GM12878 (cell line): ENCODE measurements around the gene MTM1. TPM values are rescaled to one million over a fixed set of nuclear protein-coding genes. Genes with fewer than 3 reads are reported as not detected.

ENCODE experiments used
- ATAC-seq: fragments of 200-7000 bp; cut with Tn5 transposase; 3 replicates; pipeline ENCODE4 v1.9.1; 2020; ENCODE audit warnings: mild to moderate bottlenecking, moderate library complexity
- BruUV-seq: library from RNA; stranded (reverse); fragments of 400-500 nt; replicated peaks from 2 replicates; lab custom pipeline; 2021; lab: Mats Ljungman, UMichigan
- CTCF ChIA-PET: fragments of 300-600 bp; sonication (Branson Sonifier 250); formaldehyde crosslinking; extraction: SDS; loops from one replicate; lab custom pipeline; 2021; ENCODE audit warnings: inconsistent platforms; lab: Yijun Ruan, JAX
- POLR2A ChIA-PET: fragments of 350-600 bp; formaldehyde crosslinking; extraction: SDS; loops from one replicate; lab custom pipeline; 2021; ENCODE audit warnings: inconsistent platforms; lab: Charles Lee
- RAD21 ChIA-PET: fragments of 300-600 bp; sonication (Branson Sonifier 250); formaldehyde crosslinking; loops from one replicate; lab custom pipeline; 2023; ENCODE audit warnings: antibody characterized with exemption; ENCODE audit not compliant: unreplicated experiment; lab: Charles Lee
- SMC1A ChIA-PET: fragments of 300-600 bp; sonication (Branson Sonifier 250); formaldehyde crosslinking; loops from one replicate; lab custom pipeline; 2023; ENCODE audit not compliant: unreplicated experiment, uncharacterized antibody; lab: Charles Lee
- DNase-seq: peaks from one replicate; pipeline ENCODE4 v3.0.0-alpha.2; 2011; ENCODE audit warnings: low read depth, low spot score
- FAIRE-seq: peaks from 3 replicates; lab custom pipeline; 2011; peaks lifted over from hg19 to GRCh38; lab: Jason Lieb, UNC
- H2AFZ ChIP-seq: 2 replicates; pipeline ENCODE4 v1.6.0; 2011; ENCODE audit warnings: low read depth, low read length, control low read depth; ENCODE audit not compliant: control insufficient read depth
- H3K27ac ChIP-seq: 2 replicates; pipeline ENCODE4 v1.5.1; 2011; ENCODE audit warnings: control low read depth; ENCODE audit not compliant: control insufficient read depth, insufficient read depth
- H3K27me3 ChIP-seq, 2 experiments: replicated peaks in 1 of 2; 2 replicates each; pipeline versions ENCODE4 v1.6.0 to v1.6.1; 2011; ENCODE audit warnings: low read length in 1 of 2; ENCODE audit not compliant: control insufficient read depth in 2 of 2, insufficient read depth in 2 of 2
- H3K36me3 ChIP-seq, 2 experiments: 2 replicates each; pipeline ENCODE4 v1.5.1; 2011; ENCODE audit warnings: low read length in 1 of 2; ENCODE audit not compliant: control insufficient read depth in 2 of 2, insufficient read depth in 2 of 2
- H3K4me1 ChIP-seq: 2 replicates; pipeline ENCODE4 v1.6.1; 2011; ENCODE audit warnings: mild to moderate bottlenecking, low read length, moderate library complexity, mixed read lengths; ENCODE audit not compliant: control insufficient read depth, insufficient read depth
- H3K4me2 ChIP-seq: 2 replicates; pipeline ENCODE4 v1.6.0; 2011; ENCODE audit warnings: control low read depth; ENCODE audit not compliant: control insufficient read depth, insufficient read depth
- H3K4me3 ChIP-seq: fragments of 200-600 bp; sonication (generic); 2 replicates; pipeline ENCODE4 v1.5.1; 2016
- H3K79me2 ChIP-seq: 2 replicates; pipeline ENCODE4 v1.6.0; 2011; ENCODE audit warnings: low read length; ENCODE audit not compliant: control insufficient read depth, insufficient read depth
- H3K9ac ChIP-seq: 2 replicates; pipeline ENCODE4 v1.8.0; 2011; ENCODE audit warnings: low read length, control low read depth, mixed read lengths; ENCODE audit not compliant: control insufficient read depth, insufficient read depth
- H3K9me3 ChIP-seq: replicated peaks from 3 replicates; pipeline ENCODE4 v1.5.1; 2011; ENCODE audit warnings: mild to moderate bottlenecking, low read length; ENCODE audit not compliant: control insufficient read depth, insufficient read depth
- H4K20me1 ChIP-seq: 2 replicates; pipeline ENCODE4 v1.6.0; 2011; ENCODE audit not compliant: control insufficient read depth, insufficient read depth
- IRF5 ChIP-seq: fragments of 450-650 bp; IDR thresholded peaks from 2 replicates; pipeline ENCODE4 v1.6.1; 2017; ENCODE audit warnings: borderline replicate concordance
- MTA3 ChIP-seq: IDR thresholded peaks from 2 replicates; pipeline ENCODE4 v1.6.1; 2012; ENCODE audit warnings: low read length, inconsistent platforms, borderline replicate concordance
- NFIC ChIP-seq: IDR thresholded peaks from 2 replicates; pipeline ENCODE4 v1.6.1; 2012; ENCODE audit warnings: low read depth, mild to moderate bottlenecking, inconsistent platforms, low read length, moderate library complexity
- POLR2AphosphoS2 ChIP-seq: IDR thresholded peaks from 2 replicates; pipeline ENCODE4 v1.6.1; 2011; ENCODE audit warnings: low read depth, mild to moderate bottlenecking, low read length, improper control_type of control experiment, moderate library complexity
- PRDM15 ChIP-seq: fragments of 450-650 bp; formaldehyde crosslinking; IDR thresholded peaks from 2 replicates; pipeline ENCODE4 v1.4.0; 2020; ENCODE audit warnings: mild to moderate bottlenecking, moderate library complexity
- WGBS: methylation state at CpG from one replicate; pipeline ENCODE4 v1.1.6; 2016; ENCODE audit warnings: low lambda C conversion rate; ENCODE audit not compliant: insufficient replicate concordance, insufficient coverage; ENCODE audit errors: missing lambda C conversion rate; 5-methylcytosine and 5-hydroxymethylcytosine counted together
- in situ Hi-C: fragments of 300-500 bp; cut with MboI; formaldehyde crosslinking; loops from 9 replicates; pipeline ENCODE4 v1.14.3; 2018; ENCODE audit warnings: mixed read lengths
- intact Hi-C: fragments of 100-400 bp; cut with micrococcal nuclease; formaldehyde crosslinking; loops from one replicate; pipeline ENCODE4 v1.14.2; 2022; ENCODE audit not compliant: unreplicated experiment
- polyA plus RNA-seq, 11 experiments: library from polyadenylated mRNA; depleted of rRNA in 4 of 11; unstranded in 6 of 11; stranded (reverse) in 5 of 11; fragments of >200 nt; fragmentation: Nextera tagmentation in 4 of 11; fragmentation: Illumina TruSeq in 1 of 11; extraction: Ambion mirVana in 4 of 11; extraction: Trizol in 1 of 11; gene quantifications; 1 replicate in 1 of 11; 2 replicates in 10 of 11; pipeline versions ENCODE4 v1.2.1 to v1.2.3, GENCODE V29; 2011 to 2016; ENCODE audit warnings: inconsistent platforms in 2 of 11, missing spikeins in 2 of 11, low read depth in 1 of 11
- total RNA-seq, 4 experiments: library from RNA; depleted of rRNA in 3 of 4; stranded (reverse); fragments of >200 nt in 3 of 4; fragmentation: Illumina TruSeq in 1 of 4; extraction: Trizol in 1 of 4; gene quantifications; 2 replicates each; pipeline versions ENCODE4 v1.2.1 to v1.2.3, GENCODE V29; 2013 to 2021
- TF ChIP-seq, protein P1 (sequence below): fragments of 450-650 bp; IDR thresholded peaks from 2 replicates; pipeline ENCODE4 v1.6.1; 2017; ENCODE audit warnings: mild to moderate bottlenecking
- TF ChIP-seq, protein P2 (sequence below): fragments of 450-650 bp; formaldehyde crosslinking; IDR thresholded peaks from 2 replicates; pipeline ENCODE4 v1.4.0; 2022; ENCODE audit warnings: mild to moderate bottlenecking, moderate library complexity

The MTM1 gene
- total and polyA plus RNA-seq, 10 of the 15 experiments (the other 5 are each of a cell fraction or from before 2014, with no cell fraction given): 3.9 to 13.3 (median 8.4) TPM

DNA sequence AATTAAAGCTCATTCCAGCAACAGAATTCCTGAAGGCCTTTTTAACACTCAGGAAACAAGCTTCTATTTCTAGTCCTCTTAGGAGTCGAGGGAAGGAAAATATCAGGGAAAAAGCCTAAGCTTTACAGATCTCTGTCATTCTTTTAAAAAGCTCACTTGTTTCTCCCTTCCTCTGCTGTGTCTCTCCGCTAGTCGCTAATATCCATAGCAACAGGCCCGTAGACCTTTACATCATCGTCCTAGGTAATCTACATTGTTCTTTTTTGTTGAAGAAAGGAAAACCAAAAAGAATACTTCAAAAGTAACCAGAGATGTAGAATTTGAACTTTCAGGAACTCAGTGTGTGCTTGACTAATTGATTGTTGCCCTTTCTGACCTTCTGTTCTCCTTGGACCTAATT, 78.9 kb downstream of the MTM1 start (continued):
- TF ChIP-seq, protein P1, sequence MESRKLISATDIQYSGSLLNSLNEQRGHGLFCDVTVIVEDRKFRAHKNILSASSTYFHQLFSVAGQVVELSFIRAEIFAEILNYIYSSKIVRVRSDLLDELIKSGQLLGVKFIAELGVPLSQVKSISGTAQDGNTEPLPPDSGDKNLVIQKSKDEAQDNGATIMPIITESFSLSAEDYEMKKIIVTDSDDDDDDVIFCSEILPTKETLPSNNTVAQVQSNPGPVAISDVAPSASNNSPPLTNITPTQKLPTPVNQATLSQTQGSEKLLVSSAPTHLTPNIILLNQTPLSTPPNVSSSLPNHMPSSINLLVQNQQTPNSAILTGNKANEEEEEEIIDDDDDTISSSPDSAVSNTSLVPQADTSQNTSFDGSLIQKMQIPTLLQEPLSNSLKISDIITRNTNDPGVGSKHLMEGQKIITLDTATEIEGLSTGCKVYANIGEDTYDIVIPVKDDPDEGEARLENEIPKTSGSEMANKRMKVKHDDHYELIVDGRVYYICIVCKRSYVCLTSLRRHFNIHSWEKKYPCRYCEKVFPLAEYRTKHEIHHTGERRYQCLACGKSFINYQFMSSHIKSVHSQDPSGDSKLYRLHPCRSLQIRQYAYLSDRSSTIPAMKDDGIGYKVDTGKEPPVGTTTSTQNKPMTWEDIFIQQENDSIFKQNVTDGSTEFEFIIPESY: no peak
- TF ChIP-seq PRDM15 (CRISPR knock-in tag) (no peak), IRF5 (no peak)

DNA sequence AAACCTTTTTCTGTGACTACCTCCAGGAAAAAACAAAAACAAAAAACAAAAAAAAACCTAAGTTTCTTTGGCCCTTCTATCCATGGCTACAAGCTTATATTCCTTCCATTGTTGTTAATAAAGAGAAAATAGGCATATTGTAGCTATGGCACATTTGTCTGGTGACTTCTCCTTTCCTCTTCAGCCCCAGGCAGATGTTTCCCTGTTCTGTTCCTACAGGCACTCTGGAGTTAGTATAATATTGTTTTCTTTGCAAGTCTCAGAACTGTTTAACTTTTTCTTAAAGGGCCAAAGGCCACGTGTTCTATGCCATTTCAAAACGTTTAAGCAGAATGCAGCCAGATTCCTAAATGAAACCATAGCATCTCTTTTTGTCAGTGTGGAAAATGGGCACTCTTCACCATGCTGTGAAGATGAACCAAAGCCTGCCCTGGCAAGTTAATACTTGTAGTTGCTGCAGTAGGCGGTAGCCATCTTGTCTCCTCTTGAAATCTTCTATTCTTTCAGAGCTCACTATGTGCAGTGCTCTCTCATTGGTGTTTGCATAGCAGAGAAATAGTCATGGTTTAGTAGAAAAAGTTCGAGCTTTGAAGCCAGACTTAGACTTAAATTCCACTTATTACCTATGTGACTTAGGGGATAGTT, 80.0 kb downstream of the MTM1 start:
- intact Hi-C loops: no loop called here
- SMC1A ChIA-PET: interaction anchor here (1.4 kb wide), 1 partner anchor 67 kb away, joined by 3 read pairs; no protein-coding TSS in a partner anchor
- POLR2A ChIA-PET: no interaction called here
- no peak overlapping the region for H3K27ac ChIP-seq
- H4K20me1 ChIP-seq: no peaks in the 10 kb centered on the region
- H3K4me2 ChIP-seq: no peak overlapping the region
- WGBS: 35% methylated on average over 4 of the region's 4 CpGs
- no peaks in the 10 kb centered on the region for H3K79me2 ChIP-seq
- in situ Hi-C loops: no loop called here
- CTCF ChIA-PET: interaction anchor here (0.5 kb wide), 1 partner anchor 101 kb away, joined by 3 read pairs; no protein-coding TSS in a partner anchor
- H3K4me1 ChIP-seq: no peaks in the 10 kb centered on the region
- ATAC-seq (no peak), DNase-seq (no peak), FAIRE-seq (no peak)
- no peaks in the 10 kb centered on the region for H3K27me3 ChIP-seq
- no peak overlapping the region for H2AFZ ChIP-seq
- H3K4me3 ChIP-seq: no peak overlapping the region
- no peaks in the 10 kb centered on the region; a peak in 1 of 4 replicates for H3K36me3 ChIP-seq
- H3K9ac ChIP-seq: no peak overlapping the region
- RAD21 ChIA-PET: no interaction called here
- no TSS peak for BruUV-seq
- H3K9me3 ChIP-seq: no peaks in the 10 kb centered on the region
- TF ChIP-seq POLR2AphosphoS2 (no peak), MTA3 (no peak), NFIC (no peak)
- TF ChIP-seq, protein P2, sequence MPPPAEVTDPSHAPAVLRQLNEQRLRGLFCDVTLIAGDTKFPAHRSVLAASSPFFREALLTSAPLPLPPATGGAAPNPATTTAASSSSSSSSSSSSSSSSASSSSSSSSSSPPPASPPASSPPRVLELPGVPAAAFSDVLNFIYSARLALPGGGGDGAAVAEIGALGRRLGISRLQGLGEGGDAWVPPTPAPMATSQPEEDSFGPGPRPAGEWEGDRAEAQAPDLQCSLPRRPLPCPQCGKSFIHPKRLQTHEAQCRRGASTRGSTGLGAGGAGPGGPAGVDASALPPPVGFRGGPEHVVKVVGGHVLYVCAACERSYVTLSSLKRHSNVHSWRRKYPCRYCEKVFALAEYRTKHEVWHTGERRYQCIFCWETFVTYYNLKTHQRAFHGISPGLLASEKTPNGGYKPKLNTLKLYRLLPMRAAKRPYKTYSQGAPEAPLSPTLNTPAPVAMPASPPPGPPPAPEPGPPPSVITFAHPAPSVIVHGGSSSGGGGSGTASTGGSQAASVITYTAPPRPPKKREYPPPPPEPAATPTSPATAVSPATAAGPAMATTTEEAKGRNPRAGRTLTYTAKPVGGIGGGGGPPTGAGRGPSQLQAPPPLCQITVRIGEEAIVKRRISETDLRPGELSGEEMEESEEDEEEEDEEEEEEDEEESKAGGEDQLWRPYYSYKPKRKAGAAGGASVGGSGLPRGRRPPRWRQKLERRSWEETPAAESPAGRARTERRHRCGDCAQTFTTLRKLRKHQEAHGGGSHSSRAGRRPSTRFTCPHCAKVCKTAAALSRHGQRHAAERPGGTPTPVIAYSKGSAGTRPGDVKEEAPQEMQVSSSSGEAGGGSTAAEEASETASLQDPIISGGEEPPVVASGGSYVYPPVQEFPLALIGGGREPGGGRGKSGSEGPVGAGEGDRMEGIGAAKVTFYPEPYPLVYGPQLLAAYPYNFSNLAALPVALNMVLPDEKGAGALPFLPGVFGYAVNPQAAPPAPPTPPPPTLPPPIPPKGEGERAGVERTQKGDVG: no peak
